ENCODE data around the gene ARAP2.

The ARAP2 gene

GRCh38 chr4:36214735-36215485, 29.4 kb downstream of the ARAP2 start:
- Histone ChIP-seq H3K9me3 (ENCODE audit: control insufficient read depth, insufficient read depth, low read length) (no peaks in the 10 kb centered on the region), H3K4me3 (ENCODE audit: low read length) (no peak overlapping the region), H3K27ac (ENCODE audit: low read depth, low read length) (no peak overlapping the region), H3K79me2 (ENCODE audit: control insufficient read depth, low read length) (no peaks in the 10 kb centered on the region), H3K36me3 (ENCODE audit: control insufficient read depth, low read length) (no peaks in the 10 kb centered on the region), H3K27me3 (ENCODE audit: control insufficient read depth, low read length) (no peaks in the 10 kb centered on the region), H3K9me2 (replicated peaks; ENCODE audit: control insufficient read depth, low read length) (no peaks in the 10 kb centered on the region), H3K4me1 (ENCODE audit: control insufficient read depth, low read length) (no peaks in the 10 kb centered on the region), H4K20me1 (ENCODE audit: control insufficient read depth, insufficient read depth, low read depth, low read length) (no peaks in the 10 kb centered on the region), H3F3A (ENCODE audit: control insufficient read depth, insufficient read depth) (no peaks in the 10 kb centered on the region), H3K4me2 (ENCODE audit: low read length) (no peak overlapping the region)
- no peak for TF ChIP-seq CTCF (IDR thresholded peaks at IDR 0.05; ENCODE audit: low read depth, low read length, poor library complexity, severe bottlenecking)

- Histone ChIP-seq H3K79me2 (ENCODE audit: control insufficient read depth, low read length) (no peaks in the 10 kb centered on the region), H3K9me3 (ENCODE audit: control insufficient read depth, insufficient read depth, low read length) (no peaks in the 10 kb centered on the region), H3F3A (ENCODE audit: control insufficient read depth, insufficient read depth) (no peaks in the 10 kb centered on the region), H3K27me3 (ENCODE audit: control insufficient read depth, low read length) (no peaks in the 10 kb centered on the region), H3K27ac (ENCODE audit: low read depth, low read length) (no peak overlapping the region), H3K9me2 (replicated peaks; ENCODE audit: control insufficient read depth, low read length) (no peaks in the 10 kb centered on the region), H3K4me1 (ENCODE audit: control insufficient read depth, low read length) (no peaks in the 10 kb centered on the region), H3K36me3 (ENCODE audit: control insufficient read depth, low read length) (no peaks in the 10 kb centered on the region), H3K4me2 (ENCODE audit: low read length) (no peak overlapping the region), H4K20me1 (ENCODE audit: control insufficient read depth, insufficient read depth, low read depth, low read length) (no peaks in the 10 kb centered on the region), H3K4me3 (ENCODE audit: low read length) (no peak overlapping the region)
- no peak for TF ChIP-seq EZH2phosphoT487 (IDR thresholded peaks at IDR 0.05; ENCODE audit: borderline replicate concordance, low read length)
- TF ChIP-seq CTCF (IDR thresholded peaks at IDR 0.05; ENCODE audit: low read depth, low read length, poor library complexity, severe bottlenecking), result no peak
These were observed 30.3 kb downstream of the ARAP2 start for GRCh38 chr4:36213977-36214376.

DNA sequence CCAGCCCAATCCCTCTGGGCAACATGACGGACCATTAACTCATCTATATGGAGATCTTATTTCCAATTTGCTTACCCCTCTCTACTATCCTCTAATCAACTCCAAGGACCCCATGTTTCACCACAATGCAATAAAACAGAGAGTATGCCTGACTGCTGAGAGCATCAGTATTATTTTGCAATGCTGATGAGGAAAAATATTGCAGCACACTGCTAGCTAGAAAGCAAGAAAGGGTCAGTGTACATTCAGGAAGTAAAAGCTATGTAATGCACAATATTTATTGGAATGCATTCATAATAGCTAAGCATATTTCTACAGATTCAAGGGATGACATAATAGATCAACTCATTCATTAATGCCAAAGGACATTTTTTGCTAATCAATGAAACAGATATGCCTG, 33.2 kb downstream of the ARAP2 start:
- Histone ChIP-seq H3K4me2 (ENCODE audit: low read length) (no peak overlapping the region), H3K4me3 (ENCODE audit: low read length) (no peak overlapping the region), H3K27me3 (ENCODE audit: control insufficient read depth, low read length) (no peaks in the 10 kb centered on the region), H3K27ac (ENCODE audit: low read depth, low read length) (no peak overlapping the region), H3K79me2 (ENCODE audit: control insufficient read depth, low read length) (no peaks in the 10 kb centered on the region), H3F3A (ENCODE audit: control insufficient read depth, insufficient read depth) (no peaks in the 10 kb centered on the region), H3K4me1 (ENCODE audit: control insufficient read depth, low read length) (no peaks in the 10 kb centered on the region), H3K9me3 (ENCODE audit: control insufficient read depth, insufficient read depth, low read length) (no peaks in the 10 kb centered on the region), H3K9me2 (replicated peaks; ENCODE audit: control insufficient read depth, low read length) (no peaks in the 10 kb centered on the region), H3K36me3 (ENCODE audit: control insufficient read depth, low read length) (no peaks in the 10 kb centered on the region), H4K20me1 (ENCODE audit: control insufficient read depth, insufficient read depth, low read depth, low read length) (no peaks in the 10 kb centered on the region)
- TF ChIP-seq CTCF (IDR thresholded peaks at IDR 0.05; ENCODE audit: low read depth, low read length, poor library complexity, severe bottlenecking) (no peak), EZH2phosphoT487 (IDR thresholded peaks at IDR 0.05; ENCODE audit: borderline replicate concordance, low read length) (no peak)
